Central memory CD8-positive, alpha-beta T cell (primary cell): ENCODE measurements around the gene NPAS2.

ENCODE experiments used
- ATAC-seq: fragments of 150-1000 bp; cut with Tn5 transposase; replicated peaks from 2 replicates; pipeline ENCODE4 v1.10.0; 2022; ENCODE audit warnings: mild to moderate bottlenecking, moderate FRiP score, moderate number of reproducible peaks; ENCODE audit not compliant: poor library complexity, severe bottlenecking; ENCODE audit errors: extremely low read depth
- DNase-seq, 2 donors: peaks; one replicate each; pipeline ENCODE4 v3.0.0; 2021; ENCODE audit warnings: low spot score in 2 of 2
- H3K27ac Mint-ChIP-seq: one replicate; pipeline ENCODE4 v1.8.0; 2022; ENCODE audit warnings: low read depth, mild to moderate bottlenecking, moderate library complexity, mixed read lengths
- H3K27me3 Mint-ChIP-seq: one replicate; pipeline ENCODE4 v1.8.0; 2022; ENCODE audit warnings: mixed read lengths
- H3K36me3 Mint-ChIP-seq: one replicate; pipeline ENCODE4 v1.8.0; 2022; ENCODE audit warnings: mild to moderate bottlenecking, moderate library complexity, mixed read lengths; ENCODE audit not compliant: insufficient read depth
- H3K4me1 Mint-ChIP-seq: one replicate; pipeline ENCODE4 v1.8.0; 2022; ENCODE audit warnings: mixed read lengths
- H3K4me3 Mint-ChIP-seq: one replicate; pipeline ENCODE4 v1.8.0; 2022; ENCODE audit warnings: mild to moderate bottlenecking, moderate library complexity, mixed read lengths
- H3K9me3 Mint-ChIP-seq: one replicate; pipeline ENCODE4 v1.8.0; 2022; ENCODE audit warnings: mixed read lengths

The NPAS2 gene

DNA sequence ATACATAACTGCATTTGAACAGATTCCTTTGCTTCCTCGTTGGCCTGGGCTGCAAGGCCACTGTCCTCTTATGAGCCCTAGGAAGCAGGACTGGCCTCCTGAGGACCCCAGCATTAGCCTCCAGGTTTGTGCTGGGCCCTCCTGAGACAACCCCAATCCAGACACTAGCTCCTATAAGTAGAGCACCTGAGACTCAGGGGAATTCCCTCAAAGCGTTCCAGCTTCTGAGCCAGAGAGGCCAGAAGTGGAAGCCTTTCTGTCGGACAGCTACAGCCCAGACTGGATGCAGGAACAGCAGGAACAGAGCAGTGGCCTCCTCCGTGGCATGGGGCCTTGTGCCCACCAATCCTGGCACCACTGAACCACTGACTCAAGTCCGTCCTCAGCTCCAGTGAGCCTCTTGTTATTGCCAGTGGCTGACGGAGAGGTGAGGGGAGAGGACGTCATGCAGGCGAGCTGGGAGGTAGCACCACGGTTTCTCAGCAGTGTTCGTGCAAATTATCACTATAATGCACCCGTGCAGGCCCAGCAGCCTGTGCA, 67.2 kb downstream of the NPAS2 start:
- H3K36me3 Mint-ChIP-seq, result no peaks in the 10 kb centered on the region
- no peaks in the 10 kb centered on the region for H3K4me1 Mint-ChIP-seq
- H3K27ac Mint-ChIP-seq, result no peak overlapping the region
- H3K27me3 Mint-ChIP-seq, result no peaks in the 10 kb centered on the region
- DNase-seq (no peak), ATAC-seq (no peak)
- no peak overlapping the region for H3K4me3 Mint-ChIP-seq
- H3K9me3 Mint-ChIP-seq, result no peaks in the 10 kb centered on the region

DNA sequence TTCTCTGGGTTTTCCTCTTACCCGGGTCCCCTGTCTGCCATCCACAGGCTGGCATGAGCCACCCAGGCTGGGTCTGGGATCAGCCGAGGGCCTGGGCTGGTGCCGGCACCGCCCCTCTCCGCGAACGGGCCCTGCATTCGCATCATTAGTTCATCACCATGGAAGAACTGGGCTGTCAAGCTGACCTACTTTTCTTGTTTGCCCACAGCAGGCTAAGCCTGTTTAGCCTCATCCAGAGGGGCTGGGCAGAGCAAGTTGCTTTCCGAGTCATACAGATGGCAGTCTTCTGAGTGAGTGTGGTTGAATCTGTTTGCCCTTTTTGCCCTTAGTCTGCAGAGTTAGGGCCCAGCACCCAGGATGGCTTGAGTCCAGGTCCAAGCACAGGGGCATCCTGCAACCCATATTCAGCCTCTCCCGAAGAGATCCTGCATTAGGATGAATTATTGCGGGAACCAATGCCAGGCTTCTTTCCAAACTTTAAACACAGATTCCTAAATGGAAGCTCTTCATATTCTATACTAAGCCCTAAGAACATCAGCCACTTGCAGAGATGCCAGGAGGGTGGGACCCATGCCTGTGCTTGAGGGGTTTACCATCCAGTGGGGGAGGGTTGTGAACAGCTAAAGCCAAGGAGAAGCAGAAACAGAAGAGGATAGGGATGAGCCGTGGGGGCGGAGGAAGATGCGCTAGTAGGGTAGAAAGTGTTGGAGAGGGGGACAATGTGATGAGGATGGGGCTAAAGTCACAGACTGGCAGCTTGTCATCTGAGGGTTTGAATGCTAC, 68.0 kb downstream of the NPAS2 start:
- H3K9me3 Mint-ChIP-seq, result no peaks in the 10 kb centered on the region
- no peaks in the 10 kb centered on the region for H3K4me1 Mint-ChIP-seq
- DNase-seq (no peak), ATAC-seq (no peak)
- H3K4me3 Mint-ChIP-seq, result no peak overlapping the region
- H3K36me3 Mint-ChIP-seq, result no peaks in the 10 kb centered on the region
- no peaks in the 10 kb centered on the region for H3K27me3 Mint-ChIP-seq
- no peak overlapping the region for H3K27ac Mint-ChIP-seq

DNA sequence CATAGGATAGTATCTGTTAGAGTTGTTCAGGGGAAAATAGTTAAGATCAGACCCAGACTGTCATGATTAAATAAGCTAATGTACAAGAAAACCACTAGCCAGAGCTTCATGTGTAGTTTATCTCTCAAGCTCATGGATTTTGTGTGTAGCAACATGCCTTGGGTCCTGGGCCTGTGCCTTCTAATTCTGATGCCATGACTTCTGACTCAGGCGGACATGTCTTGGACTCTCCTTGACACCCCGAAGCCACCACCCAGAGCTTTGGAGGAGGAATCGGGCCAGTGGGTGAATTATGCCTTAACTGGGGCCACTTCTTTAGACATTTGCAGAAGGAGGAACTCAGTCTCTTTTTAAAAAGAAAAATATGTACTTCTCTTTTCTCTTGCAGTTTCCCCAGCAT, 68.7 kb downstream of the NPAS2 start:
- DNase-seq (no peak), ATAC-seq (no peak)
- Mint-ChIP-seq H3K4me3 (no peak overlapping the region), H3K9me3 (no peaks in the 10 kb centered on the region), H3K27me3 (no peaks in the 10 kb centered on the region), H3K36me3 (no peaks in the 10 kb centered on the region), H3K27ac (no peak overlapping the region), H3K4me1 (no peaks in the 10 kb centered on the region)

DNA sequence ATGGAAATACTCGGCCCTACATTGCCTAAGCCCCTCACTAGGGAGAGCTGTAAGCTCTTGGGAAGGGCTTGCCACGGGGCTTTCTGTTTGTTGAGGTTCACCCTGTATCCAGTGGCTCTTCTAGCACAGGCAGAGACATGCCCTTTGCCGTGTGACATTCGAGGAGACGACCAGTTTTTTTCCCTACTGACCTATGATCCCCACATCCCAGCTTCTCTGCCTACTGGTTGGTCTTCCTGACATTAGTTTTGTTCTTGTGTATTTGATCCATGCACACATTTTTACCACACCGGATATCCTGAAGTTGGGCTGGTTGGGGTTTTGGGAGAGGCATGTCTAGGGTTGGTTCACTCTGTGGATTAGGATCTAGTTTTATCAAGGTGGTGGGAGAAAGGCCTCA, 69.3 kb downstream of the NPAS2 start:
- Mint-ChIP-seq H3K4me3 (no peak overlapping the region), H3K9me3 (no peaks in the 10 kb centered on the region), H3K36me3 (no peaks in the 10 kb centered on the region), H3K4me1 (no peaks in the 10 kb centered on the region), H3K27ac (no peak overlapping the region), H3K27me3 (no peaks in the 10 kb centered on the region)
- DNase-seq, result no peak
- ATAC-seq, result no peak

DNA sequence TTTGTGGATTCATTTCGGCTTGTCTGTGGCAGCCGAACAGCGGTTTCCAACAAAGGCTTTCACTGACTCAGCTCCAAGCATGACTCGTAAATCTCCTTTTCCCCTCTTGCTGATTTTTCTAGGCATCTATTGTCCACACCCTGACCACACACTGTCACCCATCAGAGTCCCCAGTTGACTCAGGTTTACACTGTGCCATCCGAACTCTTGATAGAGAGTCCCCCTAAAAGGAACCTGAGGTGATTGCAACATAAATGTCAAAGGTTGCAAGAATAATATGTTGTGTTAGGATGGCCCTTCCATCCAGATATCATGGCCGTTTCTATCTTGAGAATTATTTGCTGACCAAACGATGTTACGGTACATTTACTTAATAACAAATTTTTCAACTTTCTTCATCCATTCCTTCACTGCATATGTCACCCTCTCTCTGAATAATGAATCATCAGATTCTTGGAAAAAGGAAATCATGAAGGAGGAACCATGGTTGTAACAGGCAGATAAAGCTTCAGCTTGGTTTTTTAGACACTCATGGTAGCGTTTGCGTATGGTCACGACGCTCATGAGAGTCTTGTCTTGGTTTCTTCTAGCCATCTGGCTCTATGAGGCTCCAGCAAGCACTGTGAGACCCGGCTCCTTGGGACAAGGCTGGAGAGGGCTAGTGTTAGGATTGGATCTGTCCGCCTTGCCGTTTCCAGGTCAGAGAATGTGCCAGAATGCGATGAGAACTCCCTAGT, 72.1 kb downstream of the NPAS2 start:
- H3K36me3 Mint-ChIP-seq, result no peaks in the 10 kb centered on the region
- no peak overlapping the region for H3K4me3 Mint-ChIP-seq
- DNase-seq (no peak), ATAC-seq (no peak)
- H3K9me3 Mint-ChIP-seq, result no peaks in the 10 kb centered on the region
- no peak overlapping the region for H3K27ac Mint-ChIP-seq
- H3K27me3 Mint-ChIP-seq, result no peaks in the 10 kb centered on the region
- H3K4me1 Mint-ChIP-seq, result no peaks in the 10 kb centered on the region

DNA sequence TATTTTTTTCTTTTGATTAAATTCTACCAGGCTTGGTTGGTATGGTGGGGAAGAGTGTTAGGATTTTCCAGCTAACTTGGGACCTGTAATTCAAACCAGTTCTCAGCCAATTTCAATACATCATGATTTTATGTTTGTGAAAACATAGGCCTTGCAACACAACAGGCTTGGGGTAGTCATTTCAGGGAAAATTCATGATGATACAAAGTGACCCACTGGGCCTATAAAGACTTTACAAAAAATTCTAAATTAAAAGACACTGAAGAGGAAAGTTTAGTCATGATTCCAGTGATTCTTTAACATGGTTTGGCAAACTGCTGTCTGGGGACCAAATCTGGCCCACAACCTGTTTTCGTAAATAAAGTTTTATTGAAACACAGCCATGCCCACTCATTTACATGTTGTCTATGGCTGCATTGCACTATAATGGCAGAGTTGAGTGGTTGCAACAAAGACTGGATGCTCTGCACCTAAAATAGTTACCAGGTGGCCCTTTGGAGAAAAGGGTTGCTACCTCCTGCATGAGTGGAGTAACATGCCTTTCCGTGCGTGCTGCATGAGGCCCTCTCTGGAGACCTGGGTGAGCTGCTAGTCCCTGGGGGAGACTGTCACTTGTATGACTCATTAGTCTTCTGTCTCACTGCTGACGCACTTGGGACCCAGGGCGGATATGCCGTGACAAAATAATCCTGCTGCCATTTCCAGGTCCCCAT, 73.6 kb downstream of the NPAS2 start:
- DNase-seq, result no peak
- H3K27ac Mint-ChIP-seq, result no peak overlapping the region
- no peaks in the 10 kb centered on the region for H3K27me3 Mint-ChIP-seq
- ATAC-seq, result no peak
- no peaks in the 10 kb centered on the region for H3K36me3 Mint-ChIP-seq
- no peaks in the 10 kb centered on the region for H3K4me1 Mint-ChIP-seq
- H3K9me3 Mint-ChIP-seq, result no peaks in the 10 kb centered on the region
- H3K4me3 Mint-ChIP-seq, result no peak overlapping the region

DNA sequence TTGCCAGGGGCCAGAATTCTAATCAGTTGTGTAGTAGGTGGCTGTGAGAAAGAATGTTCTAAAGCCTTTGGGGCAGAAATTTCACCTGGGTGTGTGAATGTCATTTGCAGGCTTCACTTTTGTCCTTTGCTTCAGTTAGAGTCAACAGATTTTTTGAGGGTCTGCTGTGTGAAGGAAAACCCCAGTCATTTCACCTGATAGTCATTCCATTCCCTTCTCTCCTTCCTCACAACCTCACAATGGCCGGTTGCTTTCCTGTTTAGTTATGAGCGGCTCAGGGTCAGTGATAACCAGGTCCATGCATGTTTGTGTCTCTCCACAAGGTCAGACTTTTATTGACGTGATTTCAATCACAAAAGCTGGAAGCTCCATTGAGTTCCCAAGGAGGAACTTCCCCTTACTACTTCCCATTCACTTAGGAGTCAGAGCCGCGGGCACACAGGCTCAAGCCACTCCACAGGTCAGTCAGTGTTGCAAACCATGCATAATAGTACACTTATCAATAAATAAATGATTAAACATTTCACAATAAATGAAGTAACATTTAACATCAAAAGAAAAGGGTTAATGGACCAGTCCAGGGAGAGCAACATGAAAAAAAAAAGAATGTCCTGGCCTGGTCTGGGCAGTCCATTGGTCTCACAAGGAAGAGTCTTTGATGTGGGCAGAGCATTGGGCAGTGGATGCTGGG, 74.3 kb downstream of the NPAS2 start:
- Mint-ChIP-seq H3K27ac (no peak overlapping the region), H3K4me3 (no peak overlapping the region), H3K27me3 (no peaks in the 10 kb centered on the region), H3K36me3 (no peaks in the 10 kb centered on the region), H3K4me1 (no peaks in the 10 kb centered on the region), H3K9me3 (no peaks in the 10 kb centered on the region)
- no peak for DNase-seq
- no peak for ATAC-seq

DNA sequence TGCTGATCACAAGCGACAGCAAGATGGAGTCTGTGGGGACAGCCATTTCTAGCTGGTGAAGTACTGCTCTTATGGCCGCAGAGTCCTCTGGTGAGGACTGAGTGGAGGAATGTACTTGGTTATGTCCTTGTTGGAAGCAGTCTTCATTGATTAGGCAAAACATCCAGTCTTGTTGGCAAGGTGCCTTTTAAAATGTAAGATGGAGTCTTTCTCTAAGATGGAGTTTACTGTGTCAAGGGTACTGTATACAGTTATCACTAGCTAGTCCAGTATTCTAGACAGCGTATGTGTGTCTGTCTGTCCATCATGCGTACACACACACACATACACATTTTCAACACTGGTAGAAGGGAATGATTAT, 74.8 kb downstream of the NPAS2 start:
- Mint-ChIP-seq H3K36me3 (no peaks in the 10 kb centered on the region), H3K4me3 (no peak overlapping the region), H3K27me3 (no peaks in the 10 kb centered on the region), H3K9me3 (no peaks in the 10 kb centered on the region), H3K4me1 (no peaks in the 10 kb centered on the region), H3K27ac (no peak overlapping the region)
- no peak for DNase-seq
- ATAC-seq, result no peak

DNA sequence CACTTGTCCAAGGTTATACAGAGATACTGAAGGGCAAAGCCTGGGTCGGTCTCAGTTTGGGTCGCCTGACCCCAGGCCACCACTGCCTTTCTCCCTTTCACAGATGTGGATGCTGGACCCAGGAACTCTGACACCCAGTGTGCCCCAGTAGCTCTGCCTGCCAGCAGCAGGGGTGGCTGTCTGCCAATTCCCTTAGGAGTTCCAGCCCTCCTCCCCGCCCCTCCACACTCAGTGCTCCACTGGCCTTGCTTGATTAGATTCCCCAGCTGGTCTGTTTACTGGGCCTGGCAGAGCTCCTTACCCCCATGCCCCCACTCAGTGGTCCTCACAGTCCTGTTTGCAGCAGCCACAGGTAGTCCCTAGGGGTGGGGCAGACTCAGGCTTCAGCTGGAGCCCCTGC, 75.5 kb downstream of the NPAS2 start:
- H3K27ac Mint-ChIP-seq, result no peak overlapping the region
- no peaks in the 10 kb centered on the region for H3K9me3 Mint-ChIP-seq
- H3K27me3 Mint-ChIP-seq, result peaks cover under 1% of the 10 kb centered on the region
- DNase-seq, result no peak
- ATAC-seq, result no peak
- H3K4me1 Mint-ChIP-seq, result no peaks in the 10 kb centered on the region
- no peaks in the 10 kb centered on the region for H3K36me3 Mint-ChIP-seq
- no peak overlapping the region for H3K4me3 Mint-ChIP-seq

DNA sequence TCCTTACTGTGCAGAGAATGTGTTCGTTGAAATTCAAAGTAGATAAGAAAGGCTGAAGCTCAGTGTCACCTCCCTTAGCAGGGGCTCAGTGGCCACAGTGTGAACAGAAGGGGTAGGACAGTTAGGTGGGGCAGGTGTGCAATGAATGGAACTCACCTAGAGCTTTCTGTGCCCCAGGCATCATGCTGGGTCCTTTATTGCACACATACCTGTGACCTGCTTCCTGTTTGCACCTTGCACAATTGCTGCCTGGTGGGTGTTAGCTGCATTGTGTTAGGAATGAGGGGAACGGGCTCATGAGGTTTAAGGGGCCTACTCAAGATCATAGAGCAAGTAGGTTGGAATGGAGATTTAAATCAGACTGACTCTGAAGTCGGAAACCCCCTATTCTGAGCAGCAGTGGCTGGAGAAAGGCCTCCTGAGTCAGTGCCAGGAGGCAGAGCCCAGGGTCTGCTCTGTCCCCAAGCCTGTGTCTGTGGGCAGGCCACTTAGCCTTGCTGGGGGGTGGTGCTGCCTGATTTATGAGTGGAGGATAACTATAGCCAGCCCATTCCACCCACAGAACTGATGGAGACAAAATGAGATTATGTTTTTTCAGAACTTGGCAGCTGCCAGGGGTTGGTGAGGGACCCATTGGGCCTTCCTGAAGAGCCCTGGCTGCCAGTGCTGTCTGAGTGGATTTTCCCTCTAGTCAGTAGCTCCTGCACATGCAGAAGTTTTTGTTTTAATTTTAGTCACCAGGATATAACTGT, 76.2 kb downstream of the NPAS2 start:
- DNase-seq (no peak), ATAC-seq (no peak)
- Mint-ChIP-seq H3K4me3 (no peak overlapping the region), H3K27me3 (peaks cover 8% of the 10 kb centered on the region), H3K9me3 (no peaks in the 10 kb centered on the region), H3K36me3 (no peaks in the 10 kb centered on the region), H3K27ac (no peak overlapping the region), H3K4me1 (no peaks in the 10 kb centered on the region)

DNA sequence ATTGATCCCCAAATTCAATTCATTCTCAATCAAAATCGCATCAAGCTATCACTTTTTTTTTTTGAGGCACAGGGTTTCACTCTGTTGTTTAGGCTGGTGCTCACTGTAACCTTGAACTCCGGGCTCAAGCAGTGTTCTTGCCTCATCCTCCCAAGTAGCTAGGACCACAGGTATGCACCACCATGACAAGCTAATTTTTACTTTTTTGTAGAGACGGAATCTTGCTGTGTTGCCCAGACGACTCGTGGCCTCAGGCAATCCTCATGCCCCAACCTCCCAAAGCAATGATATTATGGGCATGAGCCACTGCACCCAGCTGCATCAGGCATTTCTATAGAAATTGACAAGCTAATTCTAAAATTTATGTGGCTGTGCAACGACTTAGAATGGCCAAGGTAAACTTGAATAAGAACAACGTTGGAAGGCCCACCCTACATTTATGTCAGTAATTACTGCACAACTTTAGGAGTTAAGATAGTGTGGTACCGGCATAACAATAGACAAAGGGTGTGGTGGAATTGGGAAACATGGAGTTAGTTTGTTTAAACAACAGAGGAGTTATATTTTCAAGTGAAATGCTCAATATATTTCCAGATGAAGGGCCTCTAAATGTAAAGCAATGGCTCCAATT, 78.2 kb downstream of the NPAS2 start:
- H3K27ac Mint-ChIP-seq, result no peak overlapping the region
- peaks cover 22% of the 10 kb centered on the region for H3K27me3 Mint-ChIP-seq
- DNase-seq, result no peak
- no peak for ATAC-seq
- no peaks in the 10 kb centered on the region for H3K36me3 Mint-ChIP-seq
- H3K4me3 Mint-ChIP-seq, result no peak overlapping the region
- no peaks in the 10 kb centered on the region for H3K4me1 Mint-ChIP-seq
- H3K9me3 Mint-ChIP-seq, result no peaks in the 10 kb centered on the region
